HUES48 (cell line): ENCODE data around the gene NEURL1.
"Not testable (repeated sequence)": the region's sequence is repeated elsewhere in the genome, so short reads cannot be mapped to it uniquely, and the experiment has no call there.

Experiments used
- H3K27ac ChIP-seq: one replicate; pipeline ENCODE4 v1.7.0; 2013; ENCODE audit warnings: low read depth, low read length, inconsistent platforms
- H3K27me3 ChIP-seq: 2 replicates; pipeline ENCODE4 v1.6.1; 2013; ENCODE audit warnings: mild to moderate bottlenecking, low read length; ENCODE audit not compliant: control insufficient read depth, insufficient read depth
- H3K36me3 ChIP-seq: 2 replicates; pipeline ENCODE4 v1.6.1; 2013; ENCODE audit warnings: low read length; ENCODE audit not compliant: control insufficient read depth, insufficient read depth
- H3K4me1 ChIP-seq: 2 replicates; pipeline ENCODE4 v1.6.1; 2013; ENCODE audit warnings: mild to moderate bottlenecking, low read length; ENCODE audit not compliant: control insufficient read depth, insufficient read depth
- H3K4me3 ChIP-seq: 2 replicates; pipeline ENCODE4 v1.5.1; 2013; ENCODE audit warnings: mild to moderate bottlenecking, low read depth, low read length
- H3K9ac ChIP-seq: 2 replicates; pipeline ENCODE4 v1.6.1; 2013; ENCODE audit warnings: mild to moderate bottlenecking, low read depth, low read length, moderate library complexity
- H3K9me3 ChIP-seq: 2 replicates; pipeline ENCODE4 v1.6.1; 2013; ENCODE audit warnings: low read length; ENCODE audit not compliant: control insufficient read depth, insufficient read depth

NEURL1 gene

DNA sequence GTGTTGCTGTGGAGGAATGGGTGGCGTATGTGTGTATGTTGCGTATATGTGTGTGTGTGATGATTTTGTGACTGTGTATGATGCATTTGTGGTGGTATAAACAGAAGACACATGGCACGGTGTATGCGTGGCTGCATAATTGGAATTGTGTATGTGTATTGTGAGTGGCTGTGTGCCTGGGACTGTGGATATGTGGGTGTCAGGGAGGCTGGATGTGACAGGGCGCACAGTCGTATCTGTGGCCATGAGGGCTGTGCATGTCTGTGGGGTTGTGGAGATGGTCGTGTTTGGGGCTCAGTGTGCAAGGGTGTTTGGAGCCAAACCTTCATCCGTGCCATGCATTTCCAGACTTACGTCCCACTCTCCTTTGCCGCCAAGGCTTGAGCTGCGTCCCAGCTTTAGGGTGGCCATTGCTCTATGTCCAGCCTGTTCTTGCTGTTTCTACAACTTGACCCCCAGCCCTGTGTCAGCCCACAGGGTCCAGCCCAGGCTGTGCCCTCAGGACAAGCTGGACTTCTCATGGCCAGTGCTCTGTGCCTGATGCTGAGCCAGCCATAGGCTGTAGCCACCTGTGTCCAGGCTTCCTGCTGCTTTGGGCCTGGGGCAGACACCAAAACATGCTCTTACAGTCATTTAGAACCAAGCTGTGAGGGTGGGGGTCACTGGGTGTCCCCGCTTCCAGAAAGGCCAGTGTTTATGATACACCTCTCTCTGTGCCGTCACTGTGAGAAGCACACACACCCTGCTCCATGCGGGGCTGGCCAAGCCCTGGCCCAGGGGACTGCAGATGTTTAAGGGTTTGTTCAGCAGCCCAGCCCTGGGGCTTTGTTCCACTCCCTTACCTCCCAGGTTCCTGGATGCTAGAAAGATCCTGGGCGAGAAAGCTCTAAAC is 127.6 kb downstream of the NEURL1 start:
- no peak overlapping the region for H3K4me3 ChIP-seq
- H3K27me3 ChIP-seq = no peaks in the 10 kb centered on the region
- no peak overlapping the region for H3K27ac ChIP-seq
- H3K36me3 ChIP-seq = no peaks in the 10 kb centered on the region
- no peak overlapping the region for H3K9ac ChIP-seq
- no peaks in the 10 kb centered on the region for H3K9me3 ChIP-seq
- H3K4me1 ChIP-seq = no peaks in the 10 kb centered on the region

DNA sequence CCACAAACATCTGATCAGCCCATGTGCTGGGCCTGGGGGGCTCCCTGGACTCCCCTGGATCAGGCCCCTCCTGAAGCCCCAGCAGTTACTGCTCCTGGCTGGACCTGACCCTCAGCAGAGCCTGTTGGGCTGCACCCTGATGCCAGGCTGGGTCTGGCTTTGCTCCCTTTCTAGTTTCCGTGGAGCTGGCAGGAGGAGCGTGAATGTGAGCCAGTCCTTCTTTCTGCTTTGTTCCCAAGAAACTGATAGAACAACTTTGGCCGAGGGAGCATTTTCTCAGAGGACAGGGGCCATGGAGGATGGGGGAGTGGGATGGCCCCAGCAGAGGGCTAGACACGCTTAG is 128.2 kb downstream of the NEURL1 start:
- Histone ChIP-seq H3K9ac (no peak overlapping the region), H3K36me3 (no peaks in the 10 kb centered on the region), H3K9me3 (no peaks in the 10 kb centered on the region), H3K4me3 (no peak overlapping the region), H3K27me3 (no peaks in the 10 kb centered on the region), H3K27ac (no peak overlapping the region), H3K4me1 (no peaks in the 10 kb centered on the region)

DNA sequence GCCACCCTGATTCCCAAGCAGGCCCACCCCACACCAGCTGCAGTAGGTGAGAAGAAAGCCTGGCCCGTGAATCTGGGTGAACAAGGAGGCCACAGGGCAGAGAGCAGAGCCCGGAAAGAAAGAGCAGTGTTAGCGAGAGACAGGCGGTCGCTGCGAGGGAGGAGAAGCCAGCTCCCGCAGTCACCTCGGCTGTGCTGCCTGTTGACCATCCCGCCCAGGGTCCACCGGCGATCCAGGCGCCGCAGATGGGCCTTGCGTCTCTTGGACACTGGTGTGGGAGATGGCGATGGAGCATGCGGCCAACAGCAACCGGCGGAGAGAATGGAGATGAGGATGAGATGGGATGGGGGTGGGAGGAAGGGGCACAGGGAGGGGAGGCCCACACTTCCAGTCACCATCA is 128.8 kb downstream of the NEURL1 start:
- Histone ChIP-seq H3K9me3 (no peaks in the 10 kb centered on the region), H3K4me1 (no peaks in the 10 kb centered on the region), H3K9ac (no peak overlapping the region), H3K36me3 (no peaks in the 10 kb centered on the region), H3K27me3 (no peaks in the 10 kb centered on the region), H3K4me3 (no peak overlapping the region), H3K27ac (no peak overlapping the region)

DNA sequence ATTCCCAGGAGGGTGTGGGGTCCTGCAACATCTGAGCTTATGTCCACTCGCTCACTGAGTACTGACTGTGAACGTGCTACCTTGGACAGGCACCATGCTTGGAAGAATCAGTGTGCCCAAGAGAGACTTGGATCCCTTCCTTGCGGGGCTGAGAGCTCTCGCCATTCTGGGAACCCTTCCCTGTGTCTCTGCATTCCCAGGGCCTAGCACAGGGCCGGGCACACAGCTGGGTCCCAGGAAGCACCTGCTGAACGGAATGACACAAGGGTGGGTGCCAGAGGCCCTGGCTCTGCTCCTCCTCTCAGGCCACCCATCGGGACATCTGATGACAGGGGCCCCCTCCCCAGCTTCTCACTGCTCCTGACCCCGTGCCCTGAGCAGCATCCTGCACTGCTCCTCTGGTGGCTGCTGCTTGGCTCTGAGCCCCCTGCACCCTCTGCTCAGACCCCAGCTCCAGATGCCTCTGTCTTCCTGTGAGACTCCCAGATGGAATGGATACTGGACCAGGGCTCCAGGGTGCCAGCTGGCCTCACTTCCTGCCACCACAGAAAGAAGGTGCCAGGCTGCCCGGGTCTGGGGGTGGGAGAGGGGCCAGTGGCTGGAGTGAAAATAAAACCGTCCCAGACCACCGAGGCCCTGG is 129.6 kb downstream of the NEURL1 start:
- Histone ChIP-seq H3K36me3 (no peaks in the 10 kb centered on the region), H3K27me3 (no peaks in the 10 kb centered on the region), H3K4me1 (no peaks in the 10 kb centered on the region), H3K27ac (no peak overlapping the region), H3K9ac (no peak overlapping the region), H3K9me3 (no peaks in the 10 kb centered on the region), H3K4me3 (no peak overlapping the region)

DNA sequence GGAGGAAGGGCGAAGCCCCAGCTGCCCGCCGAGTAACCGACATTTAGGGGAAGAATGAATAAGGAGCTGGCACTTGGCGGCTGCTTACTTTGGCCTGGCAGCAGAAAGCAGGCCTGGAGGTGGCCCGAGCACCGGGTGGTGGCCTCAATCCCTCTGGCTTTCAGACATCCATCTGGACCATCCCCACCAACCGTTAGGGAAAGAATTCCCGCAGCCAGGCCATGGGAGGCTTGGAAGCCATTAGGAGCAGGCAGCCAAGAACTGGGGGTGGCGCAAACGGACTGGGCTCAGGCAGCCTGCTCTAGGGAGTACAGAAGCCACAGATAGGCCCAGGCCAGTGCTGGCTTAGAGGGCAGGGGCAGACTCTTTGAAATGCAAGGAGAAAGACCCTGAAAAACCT is 132.7 kb downstream of the NEURL1 start:
- Histone ChIP-seq H3K9ac (no peak overlapping the region), H3K4me1 (no peaks in the 10 kb centered on the region), H3K27me3 (no peaks in the 10 kb centered on the region), H3K4me3 (no peak overlapping the region), H3K36me3 (no peaks in the 10 kb centered on the region), H3K27ac (no peak overlapping the region), H3K9me3 (no peaks in the 10 kb centered on the region)

DNA sequence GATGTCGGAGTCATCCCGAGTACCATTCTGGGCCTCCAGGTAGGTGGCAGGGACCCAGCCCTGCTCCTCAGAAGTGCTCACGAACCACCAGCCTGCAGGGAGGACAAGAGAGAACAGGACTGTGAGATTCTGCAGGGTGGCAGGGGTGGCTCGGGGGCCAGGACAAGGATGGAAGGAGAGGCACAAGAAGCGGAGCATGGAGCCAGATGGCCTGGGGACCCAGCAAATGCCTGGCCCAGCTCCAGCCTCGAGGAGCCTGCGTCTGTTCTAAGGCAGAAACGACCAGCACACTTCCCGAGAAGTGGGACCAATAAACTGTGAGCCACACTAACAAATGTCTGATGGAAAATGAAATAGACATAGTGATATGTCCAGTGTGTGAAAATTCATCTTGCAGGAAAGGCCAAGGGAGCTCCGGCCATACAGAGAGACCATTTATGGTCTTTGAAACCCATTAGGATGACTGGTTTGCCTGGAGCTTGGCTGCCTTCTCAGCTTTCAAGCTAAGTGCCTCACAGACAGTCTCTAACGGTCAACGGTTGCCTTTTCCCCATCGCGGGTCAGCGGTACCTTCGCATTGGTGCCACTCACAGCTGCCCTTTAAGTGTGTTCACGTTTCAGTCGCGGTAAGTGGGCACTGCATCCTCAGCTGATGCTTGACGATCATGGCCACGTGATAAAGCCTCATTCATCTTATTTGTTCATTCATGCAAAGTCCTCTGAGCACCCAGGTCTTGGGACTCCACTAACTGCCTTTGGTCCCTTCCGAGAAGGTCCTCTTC is 133.8 kb downstream of the NEURL1 start:
- Histone ChIP-seq H3K4me1 (no peaks in the 10 kb centered on the region), H3K27ac (no peak overlapping the region), H3K27me3 (no peaks in the 10 kb centered on the region), H3K36me3 (no peaks in the 10 kb centered on the region), H3K9me3 (no peaks in the 10 kb centered on the region), H3K9ac (no peak overlapping the region), H3K4me3 (no peak overlapping the region)

DNA sequence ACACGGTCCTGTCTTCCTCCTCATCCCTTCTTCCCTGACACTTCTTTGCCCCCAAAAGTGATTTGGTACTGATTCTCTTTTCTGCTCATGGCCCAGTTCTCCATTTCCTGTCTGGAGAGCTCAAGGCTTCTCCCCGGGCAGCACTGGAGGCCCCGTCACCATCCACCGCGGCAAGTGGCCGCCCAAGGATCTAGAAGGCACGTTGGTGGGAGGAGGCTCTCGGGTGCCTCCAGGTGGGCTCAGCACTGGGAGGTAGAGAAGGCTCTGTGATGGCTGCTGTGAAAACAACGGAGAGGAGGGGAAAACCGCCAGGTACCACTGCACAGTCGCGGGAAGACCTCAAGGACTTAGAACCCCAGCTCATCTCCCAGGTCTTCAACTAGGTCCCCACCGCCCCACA is 134.4 kb downstream of the NEURL1 start:
- H3K4me1 ChIP-seq = no peaks in the 10 kb centered on the region
- no peak overlapping the region for H3K9ac ChIP-seq
- no peaks in the 10 kb centered on the region for H3K27me3 ChIP-seq
- no peaks in the 10 kb centered on the region for H3K36me3 ChIP-seq
- no peak overlapping the region for H3K4me3 ChIP-seq
- no peaks in the 10 kb centered on the region for H3K9me3 ChIP-seq
- no peak overlapping the region for H3K27ac ChIP-seq

DNA sequence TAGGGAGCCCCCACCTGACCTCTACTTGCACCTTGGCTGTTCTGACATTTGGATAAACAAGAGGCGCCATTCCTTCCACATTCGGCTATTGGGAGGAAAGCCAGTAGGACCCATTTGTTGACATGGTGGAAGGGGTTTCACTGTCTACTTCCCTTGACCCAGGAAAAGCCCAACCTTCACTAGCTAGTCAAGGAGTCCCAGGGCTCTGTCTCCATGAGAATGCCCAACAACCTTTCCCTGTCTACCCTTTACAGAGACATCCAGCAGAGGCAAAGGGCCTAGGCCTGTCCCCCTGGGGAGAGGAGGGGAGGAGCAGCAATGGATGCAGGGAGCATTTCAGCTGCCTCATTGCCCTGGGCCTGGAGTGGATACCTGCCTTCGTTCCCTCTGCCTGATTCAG is 136.1 kb downstream of the NEURL1 start:
- Histone ChIP-seq H3K9ac (no peak overlapping the region), H3K9me3 (no peaks in the 10 kb centered on the region), H3K36me3 (no peaks in the 10 kb centered on the region), H3K27ac (no peak overlapping the region), H3K4me1 (no peaks in the 10 kb centered on the region), H3K27me3 (no peaks in the 10 kb centered on the region), H3K4me3 (no peak overlapping the region)

DNA sequence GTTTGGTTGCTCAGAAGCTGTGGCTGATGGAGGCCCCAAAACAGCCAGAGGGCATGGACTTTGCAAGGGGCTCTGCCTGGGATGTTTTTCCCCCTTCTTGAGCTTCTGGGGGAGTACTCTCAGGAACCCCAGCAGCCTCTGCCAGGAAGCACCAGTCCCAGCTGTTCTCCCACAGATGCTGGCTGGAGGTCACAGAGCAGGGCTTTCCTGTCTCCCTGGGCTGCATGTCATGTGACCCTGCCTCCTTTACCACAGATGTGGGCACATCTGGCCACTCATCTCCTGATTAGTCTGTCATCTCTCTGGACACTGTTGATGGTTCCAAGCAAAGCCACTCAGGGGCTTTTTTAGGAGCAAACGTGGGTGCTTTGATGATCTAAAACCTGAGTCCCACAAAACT is 136.7 kb downstream of the NEURL1 start:
- Histone ChIP-seq H3K27me3 (no peaks in the 10 kb centered on the region), H3K36me3 (no peaks in the 10 kb centered on the region), H3K4me3 (no peak overlapping the region), H3K9me3 (no peaks in the 10 kb centered on the region), H3K27ac (no peak overlapping the region), H3K9ac (no peak overlapping the region), H3K4me1 (peaks cover under 1% of the 10 kb centered on the region; the same call in 1 of the 2 replicates)

DNA sequence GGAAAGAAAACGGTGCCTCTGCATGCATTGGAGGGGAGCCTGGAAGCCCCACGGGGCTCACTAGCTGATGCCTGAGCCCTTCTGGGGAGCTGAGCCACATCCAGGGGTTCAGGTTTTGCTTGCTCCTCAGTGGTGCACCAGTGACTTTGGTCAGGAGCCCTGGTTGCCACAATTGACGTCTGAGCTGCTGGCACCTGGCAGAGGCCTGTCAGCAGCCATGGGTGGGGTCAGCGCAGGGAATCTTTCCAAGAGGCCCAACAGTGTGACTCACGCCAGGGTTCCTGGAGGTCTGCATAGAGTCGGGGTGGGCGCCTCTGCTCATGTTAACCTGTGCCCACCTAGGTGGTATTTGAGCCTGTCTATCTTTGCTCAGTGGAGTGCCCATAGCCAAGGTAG is 138.7 kb downstream of the NEURL1 start:
- H3K9ac ChIP-seq = no peak overlapping the region
- no peak overlapping the region for H3K27ac ChIP-seq
- H3K36me3 ChIP-seq = no peaks in the 10 kb centered on the region
- no peaks in the 10 kb centered on the region for H3K9me3 ChIP-seq
- H3K4me3 ChIP-seq = no peak overlapping the region
- peaks cover 18% of the 10 kb centered on the region for H3K4me1 ChIP-seq
- H3K27me3 ChIP-seq = no peaks in the 10 kb centered on the region

DNA sequence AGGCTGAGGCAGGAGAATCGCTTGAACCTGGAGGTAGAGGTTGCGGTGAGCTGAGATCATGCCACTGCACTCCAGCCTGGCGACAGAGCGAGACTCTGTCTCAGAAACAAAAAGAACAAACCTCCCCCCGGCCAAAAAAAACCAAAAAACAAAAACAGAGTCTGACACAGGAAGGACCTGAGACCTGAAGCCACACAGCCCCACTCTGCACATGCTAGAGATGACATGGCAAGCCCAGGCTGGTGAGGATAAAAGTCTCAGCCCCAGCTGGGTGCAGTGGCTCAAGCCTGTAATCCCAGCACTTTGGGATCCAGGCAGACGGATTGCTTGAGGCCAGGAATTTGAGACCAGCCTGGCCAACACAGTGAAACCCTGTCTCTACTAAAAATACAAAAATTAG is 139.4 kb downstream of the NEURL1 start:
- not testable (repeated sequence) for H3K9ac ChIP-seq, H3K9me3 ChIP-seq, H3K27ac ChIP-seq, H3K4me3 ChIP-seq, H3K36me3 ChIP-seq, H3K27me3 ChIP-seq
- peaks cover 24% of the 10 kb centered on the region for H3K4me1 ChIP-seq
